Liver (tissue), 3 donors: ENCODE measurements around the gene AGAP2.

Experiments
- ATF3 ChIP-seq: IDR thresholded peaks from 2 replicates; pipeline ENCODE4 v1.6.1; 2016; ENCODE audit warnings: antibody characterized with exemption
- CTCF ChIP-seq: fragments of 150-350 bp; IDR thresholded peaks from 2 replicates; pipeline ENCODE4 v1.5.1; 2017; ENCODE audit warnings: improper control_type of control experiment, low read depth, low read length; ENCODE audit not compliant: missing input control
- FOXA1 ChIP-seq: IDR thresholded peaks from 2 replicates; pipeline ENCODE4 v1.6.1; 2016; ENCODE audit warnings: antibody characterized with exemption
- GABPA ChIP-seq, 2 donors: IDR thresholded peaks in 1 of 2; conservative IDR thresholded peaks in 1 of 2; 2 replicates each; pipeline ENCODE4 v1.6.1; 2016; ENCODE audit warnings: antibody characterized with exemption in 2 of 2, mild to moderate bottlenecking in 1 of 2, moderate library complexity in 1 of 2
- MAX ChIP-seq: IDR thresholded peaks from 2 replicates; pipeline ENCODE4 v1.6.1; 2016; ENCODE audit warnings: antibody characterized with exemption
- SP1 ChIP-seq: IDR thresholded peaks from 2 replicates; pipeline ENCODE4 v1.6.1; 2018; ENCODE audit warnings: antibody characterized with exemption, mild to moderate bottlenecking
- TAF1 ChIP-seq: conservative IDR thresholded peaks from 2 replicates; pipeline ENCODE4 v1.6.1; 2016; ENCODE audit warnings: antibody characterized with exemption, mild to moderate bottlenecking
- ZBTB33 ChIP-seq: IDR thresholded peaks from 2 replicates; pipeline ENCODE4 v1.6.1; 2016; ENCODE audit warnings: antibody characterized with exemption
- donor health status: healthy.
- donor health status: healthy.

GRCh38 chr12:57765003-57765697 lies 26.6 kb upstream of the AGAP2 start:
- no peak for TF ChIP-seq CTCF
- TF ChIP-seq GABPA (IDR thresholded peaks at IDR 0.05 in 1 of 2, conservative IDR thresholded peaks at IDR 0.05 in 1 of 2): no peak
- no peak for TF ChIP-seq ATF3
- TF ChIP-seq SP1: no peak
- TF ChIP-seq TAF1: no peak
- no peak for TF ChIP-seq ZBTB33
- no peak for TF ChIP-seq MAX
- TF ChIP-seq FOXA1: no peak
